CD4-positive, alpha-beta memory T cell (primary cell): ENCODE results near the gene HTRA1. TPM values are rescaled to one million over a fixed set of nuclear protein-coding genes. Genes with fewer than 3 reads are reported as not detected.

ENCODE experiments used
- CTCF ChIA-PET: fragments of 350-600 bp; sonication (Branson Sonifier 250); formaldehyde crosslinking; loops from one replicate; lab custom pipeline; 2021; ENCODE audit warnings: inconsistent platforms; ENCODE audit not compliant: partially characterized antibody; lab: Charles Lee
- POLR2A ChIA-PET: fragments of 350-600 bp; sonication (Branson Sonifier 250); formaldehyde crosslinking; loops from one replicate; lab custom pipeline; 2021; ENCODE audit not compliant: partially characterized antibody; lab: Charles Lee
- DNase-seq, 5 donors: peaks; one replicate each; pipeline versions ENCODE4 v3.0.0 to v3.0.0-alpha.2; 2020 to 2022; ENCODE audit warnings: mixed read lengths in 1 of 5
- H3K27ac ChIP-seq: one replicate; pipeline ENCODE4 v1.7.0; 2013; ENCODE audit warnings: low read depth, low read length
- H3K27me3 ChIP-seq: 2 replicates; pipeline ENCODE4 v1.7.0; 2013; ENCODE audit warnings: mild to moderate bottlenecking, low read length, moderate library complexity; ENCODE audit not compliant: insufficient read depth
- H3K36me3 ChIP-seq: 2 replicates; pipeline ENCODE4 v1.7.0; 2013; ENCODE audit warnings: mild to moderate bottlenecking, low read length, moderate library complexity; ENCODE audit not compliant: insufficient read depth
- H3K4me1 ChIP-seq: 2 replicates; pipeline ENCODE4 v1.7.0; 2013; ENCODE audit warnings: mild to moderate bottlenecking, low read length, moderate library complexity; ENCODE audit not compliant: insufficient read depth
- H3K4me3 ChIP-seq, 2 donors: one replicate each; pipeline ENCODE4 v1.7.0; 2013; ENCODE audit warnings: low read length in 2 of 2, mild to moderate bottlenecking in 1 of 2
- H3K9me3 ChIP-seq, 2 donors: one replicate each; pipeline ENCODE4 v1.7.0; 2013; ENCODE audit warnings: low read length in 2 of 2, control low read depth in 1 of 2; ENCODE audit not compliant: control insufficient read depth in 1 of 2
- H3K27ac Mint-ChIP-seq, 7 donors: one replicate each; pipeline ENCODE4 v1.8.0; 2020 to 2021; ENCODE audit warnings: mixed read lengths in 7 of 7, mild to moderate bottlenecking in 6 of 7, inconsistent platforms in 3 of 7, moderate library complexity in 3 of 7
- H3K27me3 Mint-ChIP-seq, 2 donors: one replicate each; pipeline ENCODE4 v1.8.0; 2020 to 2021; ENCODE audit warnings: mixed read lengths in 2 of 2
- H3K36me3 Mint-ChIP-seq, 2 donors: one replicate each; pipeline ENCODE4 v1.8.0; 2020 to 2021; ENCODE audit warnings: mixed read lengths in 2 of 2, inconsistent platforms in 1 of 2, mild to moderate bottlenecking in 1 of 2
- H3K4me1 Mint-ChIP-seq, 4 donors: one replicate each; pipeline ENCODE4 v1.8.0; 2020 to 2021; ENCODE audit warnings: mixed read lengths in 4 of 4, mild to moderate bottlenecking in 1 of 4
- H3K4me3 Mint-ChIP-seq, 8 donors: one replicate each; pipeline ENCODE4 v1.8.0; 2020 to 2021; ENCODE audit warnings: mixed read lengths in 8 of 8, mild to moderate bottlenecking in 7 of 8, moderate library complexity in 6 of 8, inconsistent platforms in 3 of 8
- H3K9me3 Mint-ChIP-seq, 8 donors: one replicate each; pipeline ENCODE4 v1.8.0; 2020 to 2021; ENCODE audit warnings: mixed read lengths in 8 of 8, mild to moderate bottlenecking in 5 of 8, inconsistent platforms in 3 of 8, moderate library complexity in 1 of 8
- intact Hi-C: fragments of 100-400 bp; cut with micrococcal nuclease; formaldehyde crosslinking; loops from one replicate; pipeline ENCODE4 v1.15.1; 2023
- polyA plus RNA-seq, 2 donors: library from polyadenylated mRNA; unstranded; fragments of 300-500 nt; fragmentation: Illumina TruSeq; gene quantifications; one replicate each; pipeline ENCODE4 v1.2.3, GENCODE V29; 2021
- total RNA-seq, 2 experiments: library from RNA; stranded (reverse); gene quantifications; one replicate each; pipeline ENCODE4 v1.2.3, GENCODE V29; 2021

The HTRA1 gene
- total and polyA plus RNA-seq, 4 experiments from 2014 or later: 0.17 to 0.21 TPM; not detected in 2

GRCh38 chr10:122553341-122553740, 92.0 kb downstream of the HTRA1 start:
- Histone ChIP-seq H3K4me1 (peaks cover 24% of the 10 kb centered on the region), H3K9me3 (no peaks in the 10 kb centered on the region), H3K27ac (no peak overlapping the region), H3K4me3 (no peak overlapping the region), H3K36me3 (no peaks in the 10 kb centered on the region), H3K27me3 (no peaks in the 10 kb centered on the region)
- Mint-ChIP-seq H3K36me3 (no peaks in the 10 kb centered on the region), H3K27me3 (no peaks in the 10 kb centered on the region), H3K9me3 (no peaks in the 10 kb centered on the region), H3K27ac (no peak overlapping the region), H3K4me1 (peaks cover 23 to 47% (median 31%) of the 10 kb centered on the region in 4 donors), H3K4me3 (peak overlapping the region in 1 of 8 donors; percentile 13)
- DNase-seq: no peak
- intact Hi-C loops: loop anchor here (5.0 kb wide), 2 partner anchors 36 to 116 kb away; no protein-coding TSS in a partner anchor
- CTCF ChIA-PET: interaction anchor here (2.0 kb wide), 1 partner anchor 12 kb away, joined by 12 read pairs; no protein-coding TSS in a partner anchor
- POLR2A ChIA-PET: no interaction called here

- peaks cover 35% of the 10 kb centered on the region for H3K4me1 ChIP-seq
- Mint-ChIP-seq H3K4me1 (peaks cover 34 to 55% (median 41%) of the 10 kb centered on the region in 4 donors), H3K36me3 (no peaks in the 10 kb centered on the region), H3K9me3 (no peaks in the 10 kb centered on the region), H3K27me3 (no peaks in the 10 kb centered on the region), H3K4me3 (no peak overlapping the region), H3K27ac (no peak overlapping the region)
- no peaks in the 10 kb centered on the region for H3K36me3 ChIP-seq
- no peaks in the 10 kb centered on the region for H3K9me3 ChIP-seq
- POLR2A ChIA-PET: no interaction called here
- intact Hi-C loops: loop anchor here (5.0 kb wide), 2 partner anchors 37 to 117 kb away; no protein-coding TSS in a partner anchor
- no peak overlapping the region for H3K27ac ChIP-seq
- H3K27me3 ChIP-seq: no peaks in the 10 kb centered on the region
- no peak for DNase-seq
- CTCF ChIA-PET: interaction anchor here (1.0 kb wide), 2 partner anchors 11 to 12 kb away, joined by 3 to 5 read pairs; no protein-coding TSS in a partner anchor
- H3K4me3 ChIP-seq: no peak overlapping the region
Observed at GRCh38 chr10:122554131-122555036, 93.0 kb downstream of the HTRA1 start.

- H3K36me3 Mint-ChIP-seq: no peaks in the 10 kb centered on the region
- Histone ChIP-seq H3K27ac (no peak overlapping the region), H3K9me3 (no peaks in the 10 kb centered on the region), H3K4me3 (no peak overlapping the region), H3K36me3 (no peaks in the 10 kb centered on the region), H3K27me3 (no peaks in the 10 kb centered on the region), H3K4me1 (peaks cover 40% of the 10 kb centered on the region)
- peak overlapping the region in 1 of 7 donors; percentile 1 for H3K27ac Mint-ChIP-seq
- intact Hi-C loops: no loop called here
- ChIA-PET CTCF (interaction anchor here (2.4 kb wide), 1 partner anchor 10 kb away, joined by 13 read pairs; no protein-coding TSS in a partner anchor), POLR2A (no interaction called here)
- no peak overlapping the region for H3K4me3 Mint-ChIP-seq
- H3K9me3 Mint-ChIP-seq: no peaks in the 10 kb centered on the region
- peaks cover 32 to 55% (median 43%) of the 10 kb centered on the region in 4 donors for H3K4me1 Mint-ChIP-seq
- no peaks in the 10 kb centered on the region for H3K27me3 Mint-ChIP-seq
- DNase-seq: no peak
Observed at GRCh38 chr10:122555442-122555841, 94.1 kb downstream of the HTRA1 start.

GRCh38 chr10:122557516-122557915, 96.2 kb downstream of the HTRA1 start:
- H3K4me3 ChIP-seq: no peak overlapping the region
- no peak for DNase-seq
- H3K4me3 Mint-ChIP-seq: no peak overlapping the region
- H3K27ac ChIP-seq: no peak overlapping the region
- ChIA-PET POLR2A (interaction anchor here (1.4 to 2.0 kb wide), 2 partner anchors 13 to 42 kb away, joined by 4 to 9 read pairs; no protein-coding TSS in a partner anchor), CTCF (interaction anchor here (0.8 to 2.4 kb wide), 5 partner anchors 8 to 215 kb away, joined by 3 to 13 read pairs (median 8); no protein-coding TSS in a partner anchor)
- intact Hi-C loops: no loop called here
- no peaks in the 10 kb centered on the region for H3K9me3 Mint-ChIP-seq
- H3K27me3 Mint-ChIP-seq: no peaks in the 10 kb centered on the region
- no peaks in the 10 kb centered on the region for H3K27me3 ChIP-seq
- peak overlapping the region in 1 of 7 donors; percentile 8 for H3K27ac Mint-ChIP-seq
- peaks cover 31% of the 10 kb centered on the region for H3K4me1 ChIP-seq
- no peaks in the 10 kb centered on the region for H3K9me3 ChIP-seq
- H3K36me3 ChIP-seq: no peaks in the 10 kb centered on the region
- H3K4me1 Mint-ChIP-seq: peaks cover 30 to 58% (median 43%) of the 10 kb centered on the region in 4 donors
- no peaks in the 10 kb centered on the region for H3K36me3 Mint-ChIP-seq

- H3K4me1 ChIP-seq: peaks cover 31% of the 10 kb centered on the region
- H3K27me3 Mint-ChIP-seq: no peaks in the 10 kb centered on the region
- H3K4me1 Mint-ChIP-seq: peaks cover 30 to 55% (median 40%) of the 10 kb centered on the region in 4 donors
- H3K9me3 Mint-ChIP-seq: no peaks in the 10 kb centered on the region
- H3K36me3 ChIP-seq: no peaks in the 10 kb centered on the region
- H3K27ac ChIP-seq: no peak overlapping the region
- ChIA-PET CTCF (interaction anchor here (1.6 to 2.1 kb wide), 3 partner anchors 10 to 215 kb away, joined by 4 to 9 read pairs (median 8); no protein-coding TSS in a partner anchor), POLR2A (interaction anchor here (0.9 to 2.0 kb wide), 3 partner anchors 14 to 184 kb away, joined by 4 to 9 read pairs (median 4); partner anchors contain the start of gene PLEKHA1)
- H3K4me3 Mint-ChIP-seq: peak overlapping the region in 6 of 8 donors; percentile 4 to 79 (median 70)
- intact Hi-C loops: no loop called here
- peak overlapping the region in 6 of 7 donors; percentile 65 to 91 (median 82) for H3K27ac Mint-ChIP-seq
- H3K36me3 Mint-ChIP-seq: no peaks in the 10 kb centered on the region
- no peaks in the 10 kb centered on the region for H3K9me3 ChIP-seq
- peak in 4 of 5 donors; percentile 21 to 45 (median 43) for DNase-seq
- H3K4me3 ChIP-seq: no peak overlapping the region
- H3K27me3 ChIP-seq: no peaks in the 10 kb centered on the region
Observed at GRCh38 chr10:122558452-122558851, 97.1 kb downstream of the HTRA1 start.

GRCh38 chr10:122559228-122559627, 97.9 kb downstream of the HTRA1 start:
- Mint-ChIP-seq H3K36me3 (no peaks in the 10 kb centered on the region), H3K9me3 (no peaks in the 10 kb centered on the region), H3K27me3 (no peaks in the 10 kb centered on the region), H3K4me3 (peak overlapping the region in 4 of 8 donors; percentile 7 to 79 (median 72)), H3K4me1 (peaks cover 30 to 54% (median 39%) of the 10 kb centered on the region in 4 donors), H3K27ac (peak overlapping the region in 6 of 7 donors; percentile 13 to 91 (median 80))
- H3K9me3 ChIP-seq: no peaks in the 10 kb centered on the region
- no peak for DNase-seq
- no peaks in the 10 kb centered on the region for H3K27me3 ChIP-seq
- peaks cover 31% of the 10 kb centered on the region for H3K4me1 ChIP-seq
- ChIA-PET POLR2A (interaction anchor here (1.4 to 2.0 kb wide), 2 partner anchors 15 to 44 kb away, joined by 4 to 9 read pairs; no protein-coding TSS in a partner anchor), CTCF (interaction anchor here (0.6 to 2.1 kb wide), 6 partner anchors 9 to 216 kb away, joined by 3 to 9 read pairs (median 4); no protein-coding TSS in a partner anchor)
- intact Hi-C loops: no loop called here
- no peak overlapping the region for H3K4me3 ChIP-seq
- no peak overlapping the region for H3K27ac ChIP-seq
- H3K36me3 ChIP-seq: no peaks in the 10 kb centered on the region
